ENCODE measurements around the gene PHACTR2.

DNA sequence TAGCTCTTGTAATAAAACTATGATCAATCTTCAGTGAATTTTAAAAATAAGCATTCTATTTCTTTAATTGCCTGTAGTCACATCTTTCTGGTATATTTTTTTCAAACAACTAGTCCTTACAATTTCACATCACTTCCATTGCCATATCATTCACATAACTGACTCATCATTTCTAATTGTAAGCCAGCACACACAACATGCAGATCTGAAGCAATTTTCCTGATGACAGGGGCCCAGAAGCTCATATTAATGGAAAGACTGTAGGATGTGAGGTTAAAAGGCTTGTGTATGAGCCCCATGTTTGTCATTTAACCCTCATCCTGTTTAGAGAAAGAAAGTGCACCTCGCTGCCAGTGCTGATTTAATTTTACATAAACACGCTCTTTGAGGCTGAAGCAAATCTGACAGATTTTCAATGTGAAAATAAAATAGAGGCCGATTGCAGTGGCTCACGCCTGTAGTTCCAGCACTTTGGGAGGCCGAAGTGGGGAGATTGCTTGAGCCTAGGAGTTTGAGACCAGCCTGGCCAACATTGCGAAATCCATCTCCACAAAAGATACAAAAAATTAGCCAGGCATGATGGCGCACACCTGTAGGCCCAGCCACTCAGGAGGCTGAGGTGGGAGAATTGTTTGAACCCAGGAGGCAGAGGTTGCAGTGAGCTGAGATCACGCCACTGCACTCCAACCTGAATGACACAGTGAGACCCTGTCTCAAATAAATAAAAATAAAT lies 125.2 kb downstream of the PHACTR2 start:
- TF ChIP-seq, protein P1, sequence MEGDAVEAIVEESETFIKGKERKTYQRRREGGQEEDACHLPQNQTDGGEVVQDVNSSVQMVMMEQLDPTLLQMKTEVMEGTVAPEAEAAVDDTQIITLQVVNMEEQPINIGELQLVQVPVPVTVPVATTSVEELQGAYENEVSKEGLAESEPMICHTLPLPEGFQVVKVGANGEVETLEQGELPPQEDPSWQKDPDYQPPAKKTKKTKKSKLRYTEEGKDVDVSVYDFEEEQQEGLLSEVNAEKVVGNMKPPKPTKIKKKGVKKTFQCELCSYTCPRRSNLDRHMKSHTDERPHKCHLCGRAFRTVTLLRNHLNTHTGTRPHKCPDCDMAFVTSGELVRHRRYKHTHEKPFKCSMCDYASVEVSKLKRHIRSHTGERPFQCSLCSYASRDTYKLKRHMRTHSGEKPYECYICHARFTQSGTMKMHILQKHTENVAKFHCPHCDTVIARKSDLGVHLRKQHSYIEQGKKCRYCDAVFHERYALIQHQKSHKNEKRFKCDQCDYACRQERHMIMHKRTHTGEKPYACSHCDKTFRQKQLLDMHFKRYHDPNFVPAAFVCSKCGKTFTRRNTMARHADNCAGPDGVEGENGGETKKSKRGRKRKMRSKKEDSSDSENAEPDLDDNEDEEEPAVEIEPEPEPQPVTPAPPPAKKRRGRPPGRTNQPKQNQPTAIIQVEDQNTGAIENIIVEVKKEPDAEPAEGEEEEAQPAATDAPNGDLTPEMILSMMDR (IDR thresholded peaks at IDR 0.05), result no peak
- no peak for TF ChIP-seq POLR2A (IDR thresholded peaks at IDR 0.05)
